ENCODE data around the gene ARL6IP6. TPM values are rescaled to one million over a fixed set of nuclear protein-coding genes. Genes with fewer than 3 reads are reported as not detected.
"Not testable (repeated sequence)": the region's sequence is repeated elsewhere in the genome, so short reads cannot be mapped to it uniquely, and the experiment has no call there.

ARL6IP6 gene
- total and polyA plus RNA-seq, 10 of the 15 experiments (the other 5 are each of a cell fraction or from before 2014, with no cell fraction given) = 15.8 to 87.3 (median 28.4) TPM

- H3K27ac ChIP-seq (ENCODE audit: control insufficient read depth, insufficient read depth) = no peak overlapping the region
- H3K36me3 ChIP-seq (ENCODE audit: control insufficient read depth in 2 of 2, insufficient read depth in 2 of 2, low read length in 1 of 2) = no peaks in the 10 kb centered on the region; a peak in 3 of 4 replicates
- DNase-seq (ENCODE audit: low read depth, low spot score) = no peak
- BruUV-seq (replicated peaks) = no TSS peak
- no peak overlapping the region for H3K4me2 ChIP-seq (ENCODE audit: control insufficient read depth, insufficient read depth)
- no peaks in the 10 kb centered on the region for H3K4me1 ChIP-seq (ENCODE audit: control insufficient read depth, insufficient read depth, low read length)
- no peaks in the 10 kb centered on the region for H4K20me1 ChIP-seq (ENCODE audit: control insufficient read depth, insufficient read depth)
- no peaks in the 10 kb centered on the region for H3K79me2 ChIP-seq (ENCODE audit: control insufficient read depth, insufficient read depth, low read length)
- H3K9ac ChIP-seq (ENCODE audit: control insufficient read depth, insufficient read depth, low read length) = no peak overlapping the region
- RAD21 ChIA-PET (ENCODE audit: unreplicated experiment) = no interaction called here
- no peaks in the 10 kb centered on the region for H3K9me3 ChIP-seq (replicated peaks; ENCODE audit: control insufficient read depth, insufficient read depth, low read length)
- POLR2A ChIA-PET = interaction anchor here (0.9 kb wide), 1 partner anchor 11 kb away, joined by 3 read pairs; no protein-coding TSS in a partner anchor
- no peak for ATAC-seq
- no peak overlapping the region for H2AFZ ChIP-seq (ENCODE audit: control insufficient read depth, low read depth, low read length)
- TF ChIP-seq SREBF2 (IDR thresholded peaks at IDR 0.05; ENCODE audit: low read length) = no peak
- TF ChIP-seq NR2C2 (IDR thresholded peaks at IDR 0.05; ENCODE audit: borderline replicate concordance, control insufficient read depth, insufficient read length, low read depth) = no peak
- no peak for TF ChIP-seq EZH2 (IDR thresholded peaks at IDR 0.05; ENCODE audit: borderline replicate concordance, control insufficient read depth, low read depth, low read length)
- no peak for TF ChIP-seq ELK1 (IDR thresholded peaks at IDR 0.05; ENCODE audit: low read depth, low read length)
- no peak for TF ChIP-seq NFYA (IDR thresholded peaks at IDR 0.05; ENCODE audit: borderline replicate concordance, low read depth, low read length)
- no peak for TF ChIP-seq JUNB (IDR thresholded peaks at IDR 0.05)
- TF ChIP-seq E2F8 (IDR thresholded peaks at IDR 0.05; ENCODE audit: low read depth, partially characterized antibody) = no peak
- TF ChIP-seq STAT1 (conservative IDR thresholded peaks at IDR 0.05) = no peak
- no peak for TF ChIP-seq POLR2AphosphoS2 (IDR thresholded peaks at IDR 0.05; ENCODE audit: low read depth, low read length)
- no peak for TF ChIP-seq SKIL (IDR thresholded peaks at IDR 0.05; ENCODE audit: low read depth, poor library complexity, severe bottlenecking)
- H3K4me3 ChIP-seq = no peak overlapping the region
- intact Hi-C loops (cut with micrococcal nuclease; ENCODE audit: unreplicated experiment) = no loop called here
- SMC1A ChIA-PET (ENCODE audit: uncharacterized antibody, unreplicated experiment) = no interaction called here
- H3K27me3 ChIP-seq (replicated peaks in 1 of 2; ENCODE audit: control insufficient read depth in 2 of 2, insufficient read depth in 2 of 2, low read length in 1 of 2) = no peaks in the 10 kb centered on the region
- CTCF ChIA-PET = interaction anchor here (1.1 kb wide), 1 partner anchor 19 kb away, joined by 6 read pairs; no protein-coding TSS in a partner anchor
- WGBS (ENCODE audit: insufficient coverage, insufficient replicate concordance, low lambda C conversion rate, missing lambda C conversion rate) = 82% methylated on average over 5 of the region's 5 CpGs
- in situ Hi-C loops (cut with MboI) = no loop called here
- FAIRE-seq = no peak
These were observed 43.8 kb downstream of the ARL6IP6 start for GRCh38 chr2:152762202-152762601.

GRCh38 chr2:152763208-152763607, 44.8 kb downstream of the ARL6IP6 start:
- H3K4me1 ChIP-seq (ENCODE audit: control insufficient read depth, insufficient read depth, low read length); intact Hi-C loops (cut with micrococcal nuclease; ENCODE audit: unreplicated experiment); H3K9ac ChIP-seq (ENCODE audit: control insufficient read depth, insufficient read depth, low read length); RAD21 ChIA-PET (ENCODE audit: unreplicated experiment); H3K27ac ChIP-seq (ENCODE audit: control insufficient read depth, insufficient read depth); CTCF ChIA-PET; H3K27me3 ChIP-seq (replicated peaks in 1 of 2; ENCODE audit: control insufficient read depth in 2 of 2, insufficient read depth in 2 of 2, low read length in 1 of 2); BruUV-seq (replicated peaks); FAIRE-seq; H3K36me3 ChIP-seq (ENCODE audit: control insufficient read depth in 2 of 2, insufficient read depth in 2 of 2, low read length in 1 of 2); H3K79me2 ChIP-seq (ENCODE audit: control insufficient read depth, insufficient read depth, low read length); H4K20me1 ChIP-seq (ENCODE audit: control insufficient read depth, insufficient read depth); ATAC-seq; SMC1A ChIA-PET (ENCODE audit: uncharacterized antibody, unreplicated experiment); POLR2A ChIA-PET; in situ Hi-C loops (cut with MboI); H3K4me2 ChIP-seq (ENCODE audit: control insufficient read depth, insufficient read depth); H2AFZ ChIP-seq (ENCODE audit: control insufficient read depth, low read depth, low read length); H3K9me3 ChIP-seq (replicated peaks; ENCODE audit: control insufficient read depth, insufficient read depth, low read length); H3K4me3 ChIP-seq; DNase-seq (ENCODE audit: low read depth, low spot score): not testable (repeated sequence)
- 89% methylated on average over 4 of the region's 4 CpGs for WGBS (ENCODE audit: insufficient coverage, insufficient replicate concordance, low lambda C conversion rate, missing lambda C conversion rate)
